Dermis microvascular lymphatic vessel endothelial cell (primary cell): ENCODE results near the gene TAF6. TPM values are rescaled to one million over a fixed set of nuclear protein-coding genes. Genes with fewer than 3 reads are reported as not detected.

Experiments used
- DNase-seq, 2 donors: peaks; one replicate each; pipeline versions ENCODE4 v3.0.0 to v3.0.0-alpha.2; 2010; ENCODE audit warnings: low read depth in 2 of 2
- total RNA-seq: library from RNA; depleted of rRNA; stranded (reverse); fragments of >200 nt; gene quantifications from 2 replicates; pipeline ENCODE4 v1.2.1, GENCODE V29; 2014

The TAF6 gene
- 21.6 and 25.8 TPM in 2 replicates for total RNA-seq

- peak; percentile 90 to 96 for DNase-seq
These were observed at the start of gene TAF6, which contains the start of gene CNPY4 for GRCh38 chr7:100119072-100119969. Gene TAF6 (minus strand): TSS chr7:100119358. CDS start chr7:100114209, 5,149 bp downstream. Gene CNPY4 (plus strand): TSS chr7:100119634. CDS start chr7:100119745, 111 bp downstream.

- no peak for DNase-seq
These were observed 48.8 kb upstream of the TAF6 start for GRCh38 chr7:100167912-100168323.

GRCh38 chr7:100166970-100167911, 48.1 kb upstream of the TAF6 start:
- DNase-seq, result no peak

- no peak for DNase-seq
These were observed 47.3 kb upstream of the TAF6 start for GRCh38 chr7:100166317-100166940.

GRCh38 chr7:100163871-100164270, 44.7 kb upstream of the TAF6 start:
- DNase-seq, result no peak

- no peak for DNase-seq
These were observed 43.9 kb upstream of the TAF6 start for GRCh38 chr7:100163006-100163531.

- DNase-seq, result no peak
These were observed 40.9 kb upstream of the TAF6 start for GRCh38 chr7:100160067-100160466.

- no peak for DNase-seq
These were observed 40.0 kb upstream of the TAF6 start for GRCh38 chr7:100159099-100159623.

- DNase-seq, result peak; percentile 33 to 75
These were observed 39.3 kb upstream of the TAF6 start, which contains the start of gene TRAPPC14 for GRCh38 chr7:100158229-100159098. Gene TRAPPC14 (minus strand): TSS chr7:100158723. CDS start chr7:100158499, 224 bp downstream.

GRCh38 chr7:100157334-100158228, 38.4 kb upstream of the TAF6 start:
- DNase-seq, result peak in 1 of 2 donors; percentile 46

- no peak for DNase-seq
These were observed 37.8 kb upstream of the TAF6 start for GRCh38 chr7:100157069-100157333.

GRCh38 chr7:100156331-100157068, 37.3 kb upstream of the TAF6 start:
- DNase-seq, result no peak

- no peak for DNase-seq
These were observed 36.6 kb upstream of the TAF6 start for GRCh38 chr7:100155553-100156317.

GRCh38 chr7:100154651-100155491, 35.7 kb upstream of the TAF6 start:
- no peak for DNase-seq

GRCh38 chr7:100153708-100154535, 34.8 kb upstream of the TAF6 start:
- no peak for DNase-seq
